Astrocyte (in vitro differentiated cells and primary cell): ENCODE measurements around the gene CYTIP. TPM values are rescaled to one million over a fixed set of nuclear protein-coding genes. Genes with fewer than 3 reads are reported as not detected.

Source experiments
- DNase-seq: peaks from one replicate; pipeline ENCODE4 v3.0.0-alpha.2; 2010; ENCODE audit warnings: low read depth
- FAIRE-seq: peaks from 2 replicates; lab custom pipeline; 2011; peaks lifted over from hg19 to GRCh38; lab: Jason Lieb, UNC
- H2AFZ ChIP-seq: 2 replicates; pipeline ENCODE4 v1.6.0; 2012; ENCODE audit warnings: low read depth, low read length, inconsistent platforms
- H3K27ac ChIP-seq: 2 replicates; pipeline ENCODE4 v1.5.1; 2011; ENCODE audit warnings: low read depth, low read length, inconsistent platforms
- H3K27me3 ChIP-seq: 2 replicates; pipeline ENCODE4 v1.6.0; 2011; ENCODE audit warnings: low read length, inconsistent platforms; ENCODE audit not compliant: insufficient read depth
- H3K36me3 ChIP-seq: 2 replicates; pipeline ENCODE4 v1.5.1; 2011; ENCODE audit warnings: low read length, inconsistent platforms; ENCODE audit not compliant: insufficient read depth
- H3K4me1 ChIP-seq: 2 replicates; pipeline ENCODE4 v1.5.1; 2011; ENCODE audit warnings: low read length, inconsistent platforms; ENCODE audit not compliant: insufficient read depth
- H3K4me2 ChIP-seq: 2 replicates; pipeline ENCODE4 v1.6.0; 2012; ENCODE audit warnings: low read length, inconsistent platforms
- H3K4me3 ChIP-seq: 2 replicates; pipeline ENCODE4 v1.5.1; 2011; ENCODE audit warnings: low read depth, mild to moderate bottlenecking, low read length, inconsistent platforms; ENCODE audit not compliant: insufficient read depth
- H3K79me2 ChIP-seq: 2 replicates; pipeline ENCODE4 v1.6.0; 2012; ENCODE audit warnings: mild to moderate bottlenecking, low read length, inconsistent platforms; ENCODE audit not compliant: insufficient read depth
- H3K9ac ChIP-seq: 2 replicates; pipeline ENCODE4 v1.6.0; 2012; ENCODE audit warnings: mild to moderate bottlenecking, low read length, inconsistent platforms
- H3K9me3 ChIP-seq: 2 replicates; pipeline ENCODE4 v1.5.1; 2012; ENCODE audit warnings: low read depth, mild to moderate bottlenecking, low read length, inconsistent platforms; ENCODE audit not compliant: insufficient read depth
- H4K20me1 ChIP-seq: 2 replicates; pipeline ENCODE4 v1.6.0; 2012; ENCODE audit warnings: low read length, inconsistent platforms; ENCODE audit not compliant: insufficient read depth
- H3K27ac Mint-ChIP-seq: one replicate; pipeline ENCODE4 v1.8.0; 2021; ENCODE audit warnings: mild to moderate bottlenecking, mixed read lengths; ENCODE audit not compliant: unreplicated experiment
- H3K27me3 Mint-ChIP-seq: one replicate; pipeline ENCODE4 v1.8.0; 2021; ENCODE audit warnings: low read depth, mixed read lengths; ENCODE audit not compliant: unreplicated experiment
- H3K36me3 Mint-ChIP-seq: one replicate; pipeline ENCODE4 v1.8.0; 2021; ENCODE audit warnings: low read depth, mixed read lengths; ENCODE audit not compliant: unreplicated experiment
- H3K4me1 Mint-ChIP-seq: one replicate; pipeline ENCODE4 v1.8.0; 2021; ENCODE audit warnings: low read depth, mixed read lengths; ENCODE audit not compliant: unreplicated experiment
- H3K4me3 Mint-ChIP-seq: one replicate; pipeline ENCODE4 v1.8.0; 2021; ENCODE audit warnings: mild to moderate bottlenecking, moderate library complexity, mixed read lengths; ENCODE audit not compliant: unreplicated experiment
- H3K9me3 Mint-ChIP-seq: one replicate; pipeline ENCODE4 v1.8.0; 2021; ENCODE audit warnings: mild to moderate bottlenecking, mixed read lengths; ENCODE audit not compliant: unreplicated experiment
- EZH2 ChIP-seq: IDR thresholded peaks from 2 replicates; pipeline ENCODE4 v1.6.1; 2012; ENCODE audit warnings: mild to moderate bottlenecking, low read length, inconsistent platforms; ENCODE audit not compliant: insufficient read depth
- total RNA-seq: library from RNA; stranded (reverse); gene quantifications from 2 replicates; pipeline ENCODE4 v1.2.1, GENCODE V29; 2021
- TF ChIP-seq, protein P1 (sequence below): IDR thresholded peaks from 2 replicates; pipeline ENCODE4 v1.5.1; 2011; ENCODE audit warnings: low read depth, mild to moderate bottlenecking, inconsistent platforms, low read length, moderate library complexity; ENCODE audit not compliant: insufficient read depth

The CYTIP gene
- total RNA-seq, 1 donor from 2014 or later = 0.16 TPM

DNA sequence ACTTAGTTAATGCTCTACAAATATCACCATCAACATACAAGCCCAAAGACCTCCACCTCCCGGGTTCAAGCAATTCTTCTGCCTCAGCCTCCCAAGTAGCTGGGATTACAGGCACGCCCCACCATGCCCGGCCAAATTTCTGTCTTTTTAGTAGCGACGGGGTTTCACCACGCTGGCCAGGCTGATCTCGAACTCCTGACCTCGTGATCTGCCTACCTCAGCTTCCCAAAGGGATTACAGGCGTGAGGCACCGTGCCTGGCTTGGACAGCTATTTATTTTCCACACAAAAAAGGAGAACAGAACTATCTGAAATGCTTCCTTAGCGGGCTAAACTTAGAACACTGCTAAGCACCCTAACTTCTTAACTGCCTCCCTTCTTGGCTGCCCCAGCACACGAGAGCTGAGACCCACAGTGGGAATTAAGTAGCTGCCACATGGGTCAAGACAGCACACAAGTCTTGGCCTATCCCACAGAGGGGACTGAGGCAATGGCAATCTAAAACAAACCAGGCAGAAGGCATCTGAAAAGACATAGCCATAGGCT is 24.8 kb downstream of the CYTIP start:
- H3K36me3 Mint-ChIP-seq = no peaks in the 10 kb centered on the region
- Histone ChIP-seq H3K4me3 (no peak overlapping the region), H2AFZ (no peak overlapping the region), H3K9me3 (no peaks in the 10 kb centered on the region), H3K9ac (no peak overlapping the region), H4K20me1 (no peaks in the 10 kb centered on the region), H3K36me3 (no peaks in the 10 kb centered on the region), H3K4me2 (no peak overlapping the region), H3K27me3 (no peaks in the 10 kb centered on the region), H3K4me1 (no peaks in the 10 kb centered on the region), H3K27ac (no peak overlapping the region), H3K79me2 (no peaks in the 10 kb centered on the region)
- H3K4me1 Mint-ChIP-seq = no peaks in the 10 kb centered on the region
- no peaks in the 10 kb centered on the region for H3K9me3 Mint-ChIP-seq
- no peaks in the 10 kb centered on the region for H3K27me3 Mint-ChIP-seq
- FAIRE-seq (no peak), DNase-seq (no peak)
- H3K27ac Mint-ChIP-seq = no peak overlapping the region
- no peak for TF ChIP-seq EZH2
- TF ChIP-seq, protein P1, sequence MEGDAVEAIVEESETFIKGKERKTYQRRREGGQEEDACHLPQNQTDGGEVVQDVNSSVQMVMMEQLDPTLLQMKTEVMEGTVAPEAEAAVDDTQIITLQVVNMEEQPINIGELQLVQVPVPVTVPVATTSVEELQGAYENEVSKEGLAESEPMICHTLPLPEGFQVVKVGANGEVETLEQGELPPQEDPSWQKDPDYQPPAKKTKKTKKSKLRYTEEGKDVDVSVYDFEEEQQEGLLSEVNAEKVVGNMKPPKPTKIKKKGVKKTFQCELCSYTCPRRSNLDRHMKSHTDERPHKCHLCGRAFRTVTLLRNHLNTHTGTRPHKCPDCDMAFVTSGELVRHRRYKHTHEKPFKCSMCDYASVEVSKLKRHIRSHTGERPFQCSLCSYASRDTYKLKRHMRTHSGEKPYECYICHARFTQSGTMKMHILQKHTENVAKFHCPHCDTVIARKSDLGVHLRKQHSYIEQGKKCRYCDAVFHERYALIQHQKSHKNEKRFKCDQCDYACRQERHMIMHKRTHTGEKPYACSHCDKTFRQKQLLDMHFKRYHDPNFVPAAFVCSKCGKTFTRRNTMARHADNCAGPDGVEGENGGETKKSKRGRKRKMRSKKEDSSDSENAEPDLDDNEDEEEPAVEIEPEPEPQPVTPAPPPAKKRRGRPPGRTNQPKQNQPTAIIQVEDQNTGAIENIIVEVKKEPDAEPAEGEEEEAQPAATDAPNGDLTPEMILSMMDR = no peak
- H3K4me3 Mint-ChIP-seq = no peak overlapping the region

DNA sequence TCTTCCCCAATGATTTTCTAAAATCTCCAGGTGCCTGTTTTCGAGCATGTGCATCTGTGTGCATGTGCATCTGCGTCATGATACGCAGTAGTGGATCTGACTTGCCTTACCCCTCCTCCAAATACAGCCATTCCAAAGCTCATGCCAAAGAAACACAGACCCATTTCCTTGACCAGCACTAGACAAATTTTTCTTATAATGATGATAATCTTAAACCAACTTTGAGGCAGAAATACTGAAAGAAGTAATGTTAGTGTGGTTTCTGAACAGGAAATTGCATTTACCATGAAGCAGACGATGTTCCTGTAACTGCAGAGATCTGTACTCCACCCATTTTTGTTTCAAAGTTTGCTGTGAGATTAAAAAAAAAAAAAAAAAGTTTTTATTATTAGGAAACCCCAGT is 25.6 kb downstream of the CYTIP start:
- Histone ChIP-seq H3K4me2 (no peak overlapping the region), H4K20me1 (no peaks in the 10 kb centered on the region), H3K36me3 (no peaks in the 10 kb centered on the region), H3K4me1 (no peaks in the 10 kb centered on the region), H2AFZ (no peak overlapping the region), H3K79me2 (no peaks in the 10 kb centered on the region), H3K27ac (no peak overlapping the region), H3K4me3 (no peak overlapping the region), H3K9me3 (no peaks in the 10 kb centered on the region), H3K27me3 (no peaks in the 10 kb centered on the region), H3K9ac (no peak overlapping the region)
- H3K4me3 Mint-ChIP-seq = no peak overlapping the region
- no peaks in the 10 kb centered on the region for H3K9me3 Mint-ChIP-seq
- DNase-seq = no peak
- H3K27me3 Mint-ChIP-seq = no peaks in the 10 kb centered on the region
- H3K27ac Mint-ChIP-seq = no peak overlapping the region
- H3K36me3 Mint-ChIP-seq = no peaks in the 10 kb centered on the region
- TF ChIP-seq, protein P1 = no peak
- TF ChIP-seq EZH2 = no peak
- FAIRE-seq = no peak
- no peaks in the 10 kb centered on the region for H3K4me1 Mint-ChIP-seq

GRCh38 chr2:157415591-157416101 is 28.2 kb downstream of the CYTIP start:
- Mint-ChIP-seq H3K9me3 (no peaks in the 10 kb centered on the region), H3K27me3 (no peaks in the 10 kb centered on the region), H3K27ac (no peak overlapping the region), H3K36me3 (no peaks in the 10 kb centered on the region), H3K4me1 (no peaks in the 10 kb centered on the region), H3K4me3 (no peak overlapping the region)
- FAIRE-seq (no peak), DNase-seq (no peak)
- no peaks in the 10 kb centered on the region for H3K79me2 ChIP-seq
- H3K9me3 ChIP-seq = no peaks in the 10 kb centered on the region
- H3K27me3 ChIP-seq = no peaks in the 10 kb centered on the region
- no peaks in the 10 kb centered on the region for H3K4me1 ChIP-seq
- H2AFZ ChIP-seq = no peak overlapping the region
- H3K4me3 ChIP-seq = no peak overlapping the region
- no peaks in the 10 kb centered on the region for H4K20me1 ChIP-seq
- no peak overlapping the region for H3K9ac ChIP-seq
- no peaks in the 10 kb centered on the region for H3K36me3 ChIP-seq
- H3K27ac ChIP-seq = no peak overlapping the region
- TF ChIP-seq, protein P1 = no peak
- no peak for TF ChIP-seq EZH2
- no peak overlapping the region for H3K4me2 ChIP-seq
